WERI-Rb-1 (cell line): ENCODE measurements around the gene RERE.

Experiments used
- DNase-seq: peaks from one replicate; pipeline ENCODE4 v3.0.0-alpha.2; 2020
- H3K27ac ChIP-seq: fragments of 250-450 bp; sonication (Bioruptor Pico); 2 replicates; pipeline ENCODE4 v1.5.1; 2020; ENCODE audit warnings: mild to moderate bottlenecking, moderate library complexity
- H3K27me3 ChIP-seq: fragments of 250-450 bp; sonication (Bioruptor Pico); 2 replicates; pipeline ENCODE4 v1.5.1; 2021; ENCODE audit warnings: mild to moderate bottlenecking, low read depth, moderate library complexity; ENCODE audit not compliant: insufficient read depth, severe bottlenecking
- H3K36me3 ChIP-seq: fragments of 250-450 bp; sonication (Bioruptor Pico); 2 replicates; pipeline ENCODE4 v1.5.1; 2020; ENCODE audit warnings: mild to moderate bottlenecking, moderate library complexity
- H3K4me3 ChIP-seq: 2 replicates; pipeline ENCODE4 v1.5.1; 2011; ENCODE audit warnings: low read depth, mild to moderate bottlenecking, control low read depth, low read length
- H3K9me3 ChIP-seq: fragments of 250-450 bp; sonication (Bioruptor Pico); 2 replicates; pipeline ENCODE4 v1.5.1; 2021; ENCODE audit warnings: mild to moderate bottlenecking, moderate library complexity; ENCODE audit not compliant: severe bottlenecking
- CTCF ChIP-seq: IDR thresholded peaks from 2 replicates; pipeline ENCODE4 v1.5.1; 2011; ENCODE audit warnings: low read depth, mild to moderate bottlenecking, control low read depth, inconsistent platforms, low read length

RERE gene

GRCh38 chr1:8663915-8664329, 153.5 kb downstream of the RERE start:
- H3K4me3 ChIP-seq: no peak overlapping the region
- no peaks in the 10 kb centered on the region for H3K27me3 ChIP-seq
- TF ChIP-seq CTCF: no peak
- H3K27ac ChIP-seq: no peak overlapping the region
- H3K36me3 ChIP-seq: no peaks in the 10 kb centered on the region; the same call in 1 of the 2 replicates
- no peaks in the 10 kb centered on the region for H3K9me3 ChIP-seq
- DNase-seq: no peak

GRCh38 chr1:8663090-8663802, 154.2 kb downstream of the RERE start:
- no peak for DNase-seq
- no peak for TF ChIP-seq CTCF
- no peaks in the 10 kb centered on the region for H3K27me3 ChIP-seq
- H3K27ac ChIP-seq: no peak overlapping the region
- no peaks in the 10 kb centered on the region for H3K9me3 ChIP-seq
- no peak overlapping the region for H3K4me3 ChIP-seq
- no peaks in the 10 kb centered on the region; the same call in 1 of the 2 replicates for H3K36me3 ChIP-seq

GRCh38 chr1:8662380-8663072, 154.9 kb downstream of the RERE start:
- H3K27me3 ChIP-seq: no peaks in the 10 kb centered on the region
- H3K4me3 ChIP-seq: no peak overlapping the region
- H3K9me3 ChIP-seq: no peaks in the 10 kb centered on the region
- H3K27ac ChIP-seq: no peak overlapping the region
- no peak for TF ChIP-seq CTCF
- no peak for DNase-seq
- H3K36me3 ChIP-seq: no peaks in the 10 kb centered on the region

- no peaks in the 10 kb centered on the region for H3K27me3 ChIP-seq
- DNase-seq: no peak
- no peak overlapping the region for H3K27ac ChIP-seq
- H3K9me3 ChIP-seq: no peaks in the 10 kb centered on the region
- TF ChIP-seq CTCF: no peak
- H3K36me3 ChIP-seq: no peaks in the 10 kb centered on the region
- no peak overlapping the region for H3K4me3 ChIP-seq
Measured at GRCh38 chr1:8661185-8662110, 156.0 kb downstream of the RERE start.

- DNase-seq: no peak
- Histone ChIP-seq H3K36me3 (peaks cover 7% of the 10 kb centered on the region; the same call in 1 of the 2 replicates), H3K4me3 (no peak overlapping the region), H3K27me3 (no peaks in the 10 kb centered on the region), H3K9me3 (no peaks in the 10 kb centered on the region), H3K27ac (no peak overlapping the region)
- TF ChIP-seq CTCF: no peak
Measured at GRCh38 chr1:8660411-8660828, 157.0 kb downstream of the RERE start.
